ENCODE measurements around the gene UQCRC1.

DNA sequence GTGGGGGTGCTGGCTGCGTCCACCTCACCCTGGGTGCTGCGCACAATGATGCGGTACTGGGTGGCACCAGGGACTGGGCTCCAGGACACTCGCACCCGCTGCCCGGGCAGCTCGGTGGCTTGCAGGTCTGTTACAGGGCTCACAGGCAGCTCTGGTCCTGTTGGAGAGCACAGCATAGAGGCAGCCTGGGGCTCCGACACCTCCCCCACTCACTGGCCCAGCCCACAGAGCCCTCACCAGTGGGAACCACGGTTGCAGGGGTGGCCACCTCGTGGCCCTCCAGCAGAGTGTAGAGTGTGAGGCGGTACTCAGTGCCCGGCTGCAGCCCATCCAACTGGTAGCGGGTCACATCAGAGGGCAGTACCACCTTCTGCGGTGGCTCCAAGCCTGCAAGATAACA lies 18.0 kb downstream of the UQCRC1 start:
- TF ChIP-seq YY1 (IDR thresholded peaks at IDR 0.05; ENCODE audit: insufficient read depth, insufficient read length) (no peak), ZNF274 (IDR thresholded peaks at IDR 0.05; ENCODE audit: low read depth, low read length) (no peak)
